DND-41 (cell line): ENCODE data around the gene BPIFB2.

Source experiments
- EZH2 ChIP-seq: IDR thresholded peaks from 3 replicates; pipeline ENCODE4 v1.6.1; 2012; ENCODE audit warnings: borderline replicate concordance, low read depth, mild to moderate bottlenecking, moderate library complexity, low read length, inconsistent platforms; ENCODE audit not compliant: severe bottlenecking
- TF ChIP-seq, protein P1 (sequence below): IDR thresholded peaks from 2 replicates; pipeline ENCODE4 v1.5.1; 2012; ENCODE audit warnings: borderline replicate concordance, low read length, moderate library complexity, mild to moderate bottlenecking; ENCODE audit not compliant: poor library complexity, severe bottlenecking; ENCODE audit errors: extremely low read depth

DNA sequence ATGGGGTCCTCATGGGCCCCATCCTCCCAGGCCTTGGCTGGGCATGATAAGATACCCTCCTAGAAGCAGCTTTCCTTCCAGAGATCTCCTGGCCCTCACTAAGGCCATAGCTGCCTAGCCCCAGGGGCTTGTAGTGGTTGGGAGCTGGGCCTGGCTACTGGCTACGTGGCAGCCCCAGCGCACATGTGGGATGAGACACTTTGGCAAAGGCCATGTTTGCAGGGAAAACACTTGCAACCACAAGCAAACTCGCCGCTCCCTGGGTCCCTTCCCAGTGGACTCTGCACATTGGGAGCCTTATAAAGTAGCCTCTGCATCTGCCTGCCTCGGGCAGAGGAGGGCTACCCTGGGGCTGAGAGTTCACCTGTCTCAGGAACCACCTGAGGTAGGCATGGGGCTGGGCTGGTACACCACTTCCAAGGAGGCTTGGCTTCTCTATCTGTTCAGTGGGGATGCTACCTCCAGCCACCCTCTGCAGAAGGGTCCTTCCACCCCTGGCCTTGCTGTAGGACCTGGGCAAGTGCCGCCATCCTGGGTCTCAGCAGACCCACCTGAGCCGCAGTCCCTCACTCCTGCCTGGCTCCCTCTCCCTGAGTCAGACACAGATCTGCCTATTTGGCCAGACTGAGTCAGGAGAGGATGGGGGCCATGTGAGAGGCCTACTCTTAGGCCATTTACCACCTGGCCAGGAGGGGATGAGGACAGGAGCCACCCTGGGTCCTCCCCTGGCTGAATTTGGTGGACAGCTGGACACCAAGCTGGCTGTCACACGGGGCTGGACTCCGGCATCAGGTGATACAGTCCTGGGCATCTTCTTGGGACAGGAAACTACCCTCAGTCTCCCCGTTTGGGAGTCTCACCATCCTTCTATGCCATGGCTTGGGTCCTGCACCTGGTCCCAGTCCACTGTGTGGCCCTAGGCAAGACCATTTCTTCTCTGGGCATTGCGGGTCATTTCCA, at the start of gene BPIFB2:
- no peak for TF ChIP-seq EZH2
- TF ChIP-seq, protein P1, sequence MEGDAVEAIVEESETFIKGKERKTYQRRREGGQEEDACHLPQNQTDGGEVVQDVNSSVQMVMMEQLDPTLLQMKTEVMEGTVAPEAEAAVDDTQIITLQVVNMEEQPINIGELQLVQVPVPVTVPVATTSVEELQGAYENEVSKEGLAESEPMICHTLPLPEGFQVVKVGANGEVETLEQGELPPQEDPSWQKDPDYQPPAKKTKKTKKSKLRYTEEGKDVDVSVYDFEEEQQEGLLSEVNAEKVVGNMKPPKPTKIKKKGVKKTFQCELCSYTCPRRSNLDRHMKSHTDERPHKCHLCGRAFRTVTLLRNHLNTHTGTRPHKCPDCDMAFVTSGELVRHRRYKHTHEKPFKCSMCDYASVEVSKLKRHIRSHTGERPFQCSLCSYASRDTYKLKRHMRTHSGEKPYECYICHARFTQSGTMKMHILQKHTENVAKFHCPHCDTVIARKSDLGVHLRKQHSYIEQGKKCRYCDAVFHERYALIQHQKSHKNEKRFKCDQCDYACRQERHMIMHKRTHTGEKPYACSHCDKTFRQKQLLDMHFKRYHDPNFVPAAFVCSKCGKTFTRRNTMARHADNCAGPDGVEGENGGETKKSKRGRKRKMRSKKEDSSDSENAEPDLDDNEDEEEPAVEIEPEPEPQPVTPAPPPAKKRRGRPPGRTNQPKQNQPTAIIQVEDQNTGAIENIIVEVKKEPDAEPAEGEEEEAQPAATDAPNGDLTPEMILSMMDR: no peak
